ENCODE data around the gene AZIN2.
A peak's percentile ranks its signal among the peaks of the same experiment; 100 is the strongest.

The AZIN2 gene

DNA sequence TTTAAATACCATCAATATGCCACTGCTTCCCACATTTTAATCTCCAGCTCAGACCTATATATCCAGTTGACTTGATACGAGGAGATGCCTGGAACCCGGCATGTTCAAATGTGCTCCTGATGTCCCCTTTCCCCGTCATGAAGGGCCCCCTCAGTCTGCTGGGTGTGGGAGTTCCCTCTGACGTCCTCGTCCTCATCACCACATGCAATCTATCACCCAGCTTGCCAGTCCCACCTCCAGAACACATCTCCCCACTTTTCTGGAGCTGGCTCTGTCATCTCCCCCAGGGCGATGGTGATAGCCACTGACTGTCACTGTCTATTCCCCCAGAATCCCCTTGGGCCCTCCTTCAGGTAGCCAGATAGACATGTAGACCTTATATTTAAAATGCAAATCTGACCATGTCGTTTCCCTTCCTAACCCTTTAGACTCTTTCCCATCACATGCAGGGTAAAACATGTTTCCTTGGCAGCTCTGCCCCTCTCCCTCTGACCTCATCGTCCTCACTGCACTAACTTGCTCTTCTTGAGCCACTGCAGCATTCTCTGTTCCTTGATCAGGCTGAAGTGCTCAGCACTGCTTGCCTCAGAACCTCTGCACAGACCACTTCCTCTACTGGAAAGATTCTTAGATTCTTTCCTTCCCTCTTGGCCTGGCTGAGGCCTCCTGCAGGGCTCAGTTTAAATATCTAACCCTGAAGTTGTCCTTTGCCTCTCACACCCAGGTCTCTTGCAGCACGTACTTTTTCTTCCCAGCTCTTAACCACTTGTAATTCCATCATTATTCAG is 7.4 kb downstream of the AZIN2 start:
- H3K4me3 ChIP-seq (ENCODE audit: low read length, poor library complexity, severe bottlenecking): no peak overlapping the region

DNA sequence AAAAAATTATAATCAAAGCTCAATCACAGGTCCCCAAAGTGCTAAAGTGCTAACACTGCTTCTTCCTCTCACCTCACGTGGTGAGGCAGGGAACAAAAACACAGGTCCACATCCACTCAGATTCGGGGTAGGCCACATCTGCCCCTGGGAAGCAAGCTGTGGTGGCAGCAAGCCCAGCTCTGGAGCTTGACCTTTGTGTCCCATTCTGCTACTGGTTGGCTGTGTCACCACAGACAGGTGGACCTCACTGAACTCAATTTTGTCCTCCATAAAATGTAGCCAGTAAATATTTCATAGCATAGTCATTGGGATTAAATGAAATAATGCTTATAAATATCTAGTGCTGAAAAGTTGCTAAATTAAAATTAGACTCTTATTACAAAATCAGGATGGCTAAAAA is 8.5 kb downstream of the AZIN2 start:
- H3K9me2 ChIP-seq (replicated peaks; ENCODE audit: low read depth, low read length): no peaks in the 10 kb centered on the region
- no peaks in the 10 kb centered on the region for H3K36me3 ChIP-seq (ENCODE audit: insufficient read depth, low read length)
- no peaks in the 10 kb centered on the region for H3K79me2 ChIP-seq (ENCODE audit: insufficient read depth, low read length)
- no peaks in the 10 kb centered on the region for H3K9me3 ChIP-seq (ENCODE audit: insufficient read depth, low read depth, low read length)
- no peak overlapping the region for H2AFZ ChIP-seq (ENCODE audit: low read length)
- peaks cover 11% of the 10 kb centered on the region for H3K4me1 ChIP-seq (ENCODE audit: insufficient read depth, low read length, poor library complexity, severe bottlenecking)
- H3K4me2 ChIP-seq (ENCODE audit: low read depth, low read length, poor library complexity, severe bottlenecking): no peak overlapping the region
- H4K20me1 ChIP-seq (ENCODE audit: insufficient read depth, low read length, poor library complexity, severe bottlenecking): no peaks in the 10 kb centered on the region
- TF ChIP-seq EZH2phosphoT487 (IDR thresholded peaks at IDR 0.05; ENCODE audit: borderline replicate concordance): no peak
- TF ChIP-seq, protein P1, sequence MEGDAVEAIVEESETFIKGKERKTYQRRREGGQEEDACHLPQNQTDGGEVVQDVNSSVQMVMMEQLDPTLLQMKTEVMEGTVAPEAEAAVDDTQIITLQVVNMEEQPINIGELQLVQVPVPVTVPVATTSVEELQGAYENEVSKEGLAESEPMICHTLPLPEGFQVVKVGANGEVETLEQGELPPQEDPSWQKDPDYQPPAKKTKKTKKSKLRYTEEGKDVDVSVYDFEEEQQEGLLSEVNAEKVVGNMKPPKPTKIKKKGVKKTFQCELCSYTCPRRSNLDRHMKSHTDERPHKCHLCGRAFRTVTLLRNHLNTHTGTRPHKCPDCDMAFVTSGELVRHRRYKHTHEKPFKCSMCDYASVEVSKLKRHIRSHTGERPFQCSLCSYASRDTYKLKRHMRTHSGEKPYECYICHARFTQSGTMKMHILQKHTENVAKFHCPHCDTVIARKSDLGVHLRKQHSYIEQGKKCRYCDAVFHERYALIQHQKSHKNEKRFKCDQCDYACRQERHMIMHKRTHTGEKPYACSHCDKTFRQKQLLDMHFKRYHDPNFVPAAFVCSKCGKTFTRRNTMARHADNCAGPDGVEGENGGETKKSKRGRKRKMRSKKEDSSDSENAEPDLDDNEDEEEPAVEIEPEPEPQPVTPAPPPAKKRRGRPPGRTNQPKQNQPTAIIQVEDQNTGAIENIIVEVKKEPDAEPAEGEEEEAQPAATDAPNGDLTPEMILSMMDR (conservative IDR thresholded peaks at IDR 0.05; ENCODE audit: low read length): no peak
- H3K27me3 ChIP-seq (ENCODE audit: insufficient read depth, low read length, poor library complexity, severe bottlenecking): no peaks in the 10 kb centered on the region
- no peak overlapping the region for H3K9ac ChIP-seq (ENCODE audit: low read depth, low read length, poor library complexity, severe bottlenecking)
- H3K4me3 ChIP-seq (ENCODE audit: low read length, poor library complexity, severe bottlenecking): no peak overlapping the region
- no peaks in the 10 kb centered on the region for H3F3A ChIP-seq (ENCODE audit: low read depth)

More for the DNA sequence above, 7.4 kb downstream of the AZIN2 start:
- Histone ChIP-seq H3K36me3 (ENCODE audit: insufficient read depth, low read length) (no peaks in the 10 kb centered on the region), H4K20me1 (ENCODE audit: insufficient read depth, low read length, poor library complexity, severe bottlenecking) (no peaks in the 10 kb centered on the region), H3K9me2 (replicated peaks; ENCODE audit: low read depth, low read length) (no peaks in the 10 kb centered on the region), H3K4me1 (ENCODE audit: insufficient read depth, low read length, poor library complexity, severe bottlenecking) (peaks cover 11% of the 10 kb centered on the region), H3K9ac (ENCODE audit: low read depth, low read length, poor library complexity, severe bottlenecking) (no peak overlapping the region), H2AFZ (ENCODE audit: low read length) (no peak overlapping the region), H3K4me2 (ENCODE audit: low read depth, low read length, poor library complexity, severe bottlenecking) (peak overlapping the region; percentile 3), H3K9me3 (ENCODE audit: insufficient read depth, low read depth, low read length) (no peaks in the 10 kb centered on the region), H3K27me3 (ENCODE audit: insufficient read depth, low read length, poor library complexity, severe bottlenecking) (no peaks in the 10 kb centered on the region), H3F3A (ENCODE audit: low read depth) (no peaks in the 10 kb centered on the region), H3K79me2 (ENCODE audit: insufficient read depth, low read length) (no peaks in the 10 kb centered on the region)
- TF ChIP-seq, protein P1 (conservative IDR thresholded peaks at IDR 0.05; ENCODE audit: low read length): no peak
- TF ChIP-seq EZH2phosphoT487 (IDR thresholded peaks at IDR 0.05; ENCODE audit: borderline replicate concordance): no peak

DNA sequence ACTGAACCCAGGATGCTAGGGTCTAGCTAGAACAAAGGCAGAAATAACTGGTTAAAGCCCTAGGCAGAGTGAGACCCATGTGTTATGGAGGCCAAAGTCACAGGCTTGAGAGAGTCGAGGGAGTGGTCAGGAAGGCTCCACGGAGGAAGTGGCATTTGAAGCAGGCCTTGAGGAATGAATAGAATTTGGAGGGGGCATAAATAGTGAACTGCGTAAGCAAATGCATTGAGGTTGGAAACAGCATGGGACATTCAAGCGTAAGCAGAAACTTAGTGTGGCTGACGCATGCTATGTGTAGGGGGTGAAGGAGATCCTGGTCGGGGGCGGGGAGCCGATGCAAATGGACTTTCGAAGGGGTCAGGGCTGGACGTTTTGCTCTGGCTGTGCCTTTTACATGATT is 11.5 kb downstream of the AZIN2 start:
- no peaks in the 10 kb centered on the region for H3K9me3 ChIP-seq (ENCODE audit: insufficient read depth, low read depth, low read length)
- H3K4me3 ChIP-seq (ENCODE audit: low read length, poor library complexity, severe bottlenecking): no peak overlapping the region
- no peaks in the 10 kb centered on the region for H3K9me2 ChIP-seq (replicated peaks; ENCODE audit: low read depth, low read length)
- no peaks in the 10 kb centered on the region for H3K27me3 ChIP-seq (ENCODE audit: insufficient read depth, low read length, poor library complexity, severe bottlenecking)
- H3K4me2 ChIP-seq (ENCODE audit: low read depth, low read length, poor library complexity, severe bottlenecking): no peak overlapping the region
- no peak for TF ChIP-seq EZH2phosphoT487 (IDR thresholded peaks at IDR 0.05; ENCODE audit: borderline replicate concordance)
- TF ChIP-seq, protein P1 (conservative IDR thresholded peaks at IDR 0.05; ENCODE audit: low read length): no peak
- H3K36me3 ChIP-seq (ENCODE audit: insufficient read depth, low read length): no peaks in the 10 kb centered on the region
- H3F3A ChIP-seq (ENCODE audit: low read depth): no peaks in the 10 kb centered on the region
- peaks cover 24% of the 10 kb centered on the region for H3K4me1 ChIP-seq (ENCODE audit: insufficient read depth, low read length, poor library complexity, severe bottlenecking)
- H3K9ac ChIP-seq (ENCODE audit: low read depth, low read length, poor library complexity, severe bottlenecking): no peak overlapping the region
- no peak overlapping the region for H2AFZ ChIP-seq (ENCODE audit: low read length)
- H4K20me1 ChIP-seq (ENCODE audit: insufficient read depth, low read length, poor library complexity, severe bottlenecking): no peaks in the 10 kb centered on the region
- no peaks in the 10 kb centered on the region for H3K79me2 ChIP-seq (ENCODE audit: insufficient read depth, low read length)
